ENCODE data around the gene PLXND1.

PLXND1 gene

DNA sequence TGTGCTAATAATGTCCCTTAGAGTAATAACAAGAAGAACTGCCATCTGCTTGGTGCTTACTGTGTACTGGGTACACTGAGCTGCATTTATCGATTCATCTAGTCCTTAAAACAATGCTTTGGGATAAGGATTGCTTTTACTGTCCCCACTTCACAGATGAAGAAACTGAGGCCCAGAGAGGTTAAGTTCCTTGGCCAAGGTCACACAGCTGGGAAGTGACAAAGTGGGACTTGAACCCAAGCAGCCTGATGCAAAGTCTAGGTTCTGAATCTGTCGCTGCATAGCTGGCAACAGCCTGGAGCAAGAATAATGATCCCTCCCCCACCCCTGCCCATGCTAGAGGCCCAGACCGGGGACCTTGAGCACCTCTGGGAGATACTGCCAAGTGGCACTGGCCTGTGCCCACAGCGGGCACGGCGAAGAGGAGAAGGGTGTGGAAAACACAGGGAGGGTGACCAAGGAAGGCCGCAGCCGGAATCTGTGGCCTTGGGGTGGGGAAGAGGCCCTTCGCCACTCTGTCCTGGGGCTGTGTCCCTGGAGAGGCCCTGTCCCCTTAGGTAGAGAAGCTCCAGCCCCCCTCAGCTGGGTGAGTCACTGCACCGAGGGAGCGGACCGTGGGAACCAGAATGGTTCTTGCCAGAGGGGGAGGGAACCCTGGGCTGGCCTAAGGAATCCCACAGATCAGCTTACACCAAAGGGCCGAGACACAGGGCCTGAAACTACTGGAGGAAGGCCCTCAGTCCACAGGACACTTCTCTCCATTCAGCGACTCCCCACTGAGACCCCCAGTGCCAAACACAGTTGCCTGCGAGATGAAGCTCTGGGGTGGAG is 3.5 kb downstream of the PLXND1 start:
- DNase-seq (ENCODE audit: low spot score) (peak; percentile 63), FAIRE-seq (peak; percentile 65)

DNA sequence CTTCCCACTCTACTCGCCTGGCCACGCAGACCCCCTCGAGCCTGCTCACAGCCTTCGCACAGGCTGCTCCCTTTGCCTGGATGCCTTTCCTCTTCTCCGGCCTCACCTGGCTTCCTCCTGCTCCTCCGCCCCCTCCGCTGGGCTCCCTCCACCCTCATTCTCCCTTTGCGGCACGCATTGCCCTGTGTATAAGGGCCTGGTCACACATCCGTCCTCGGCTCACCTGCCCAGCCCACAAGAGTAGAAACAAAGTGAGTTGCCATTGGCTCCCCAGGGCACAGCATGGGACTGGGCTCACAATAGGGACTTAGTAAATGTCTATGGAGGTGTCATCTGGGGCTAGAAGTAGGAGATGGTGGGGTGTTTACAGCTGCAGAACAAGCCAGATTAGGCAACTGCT is 4.2 kb downstream of the PLXND1 start:
- DNase-seq (ENCODE audit: low spot score) (no peak), FAIRE-seq (no peak)

DNA sequence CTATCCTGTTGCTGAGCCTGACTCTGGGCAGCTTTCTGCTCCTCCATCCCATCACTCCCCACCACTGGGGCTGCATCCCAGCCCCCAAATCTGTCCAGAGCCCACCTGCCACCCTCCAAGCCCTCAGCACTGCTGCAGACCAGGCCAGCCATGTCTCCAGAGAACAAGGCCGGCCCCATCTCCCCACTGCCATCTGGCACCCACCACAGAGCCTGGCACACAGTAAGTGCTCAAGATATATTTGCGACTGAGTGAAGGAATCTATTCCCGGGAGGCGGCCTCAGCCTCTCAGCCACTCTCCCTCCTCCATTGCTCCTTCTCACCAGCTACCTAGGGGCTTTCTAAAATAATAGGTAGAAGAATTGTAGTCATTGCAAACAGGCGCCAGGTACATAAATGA is 4.8 kb downstream of the PLXND1 start:
- DNase-seq (ENCODE audit: low spot score) (no peak), FAIRE-seq (no peak)

DNA sequence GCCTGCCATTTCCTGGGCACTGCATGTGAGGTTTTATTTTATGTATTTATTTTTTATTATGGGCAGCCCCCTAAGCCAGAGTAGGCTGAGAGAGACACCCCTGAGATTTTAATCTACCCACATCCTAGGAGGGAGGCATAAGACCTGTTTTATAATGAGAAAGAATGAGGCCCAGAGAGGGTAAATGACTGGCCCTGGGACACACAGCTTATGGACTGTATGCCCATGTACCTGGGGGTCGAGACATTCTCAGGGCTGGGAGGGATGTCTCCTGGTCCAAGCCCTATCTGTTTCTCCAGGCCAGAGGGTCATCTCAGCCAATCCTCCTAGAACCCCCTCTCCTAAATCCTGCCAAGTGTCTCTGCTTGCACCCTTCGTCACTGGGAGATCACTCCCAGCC is 6.1 kb downstream of the PLXND1 start:
- FAIRE-seq (no peak), DNase-seq (ENCODE audit: low spot score) (no peak)

DNA sequence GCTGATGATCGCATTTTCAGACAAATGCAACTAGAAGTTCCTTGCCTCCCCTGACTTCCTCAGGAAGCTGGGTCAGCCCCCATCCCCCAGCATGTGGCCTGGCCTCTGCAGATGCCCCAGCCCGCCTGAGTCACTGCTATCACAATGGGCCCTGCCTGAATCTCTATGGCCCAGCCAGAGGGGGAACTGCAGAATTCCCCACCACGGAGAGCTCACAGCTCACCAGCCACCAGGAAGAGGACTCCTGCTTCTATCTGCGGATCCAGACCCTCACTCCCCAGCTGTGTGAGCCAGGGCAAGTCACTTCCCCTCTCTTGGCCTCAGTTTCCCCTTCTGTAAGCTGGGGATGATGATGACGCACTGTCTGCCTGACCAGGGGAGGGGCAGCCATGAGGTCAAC is 6.9 kb downstream of the PLXND1 start:
- FAIRE-seq (no peak), DNase-seq (ENCODE audit: low spot score) (peak; percentile 49)

DNA sequence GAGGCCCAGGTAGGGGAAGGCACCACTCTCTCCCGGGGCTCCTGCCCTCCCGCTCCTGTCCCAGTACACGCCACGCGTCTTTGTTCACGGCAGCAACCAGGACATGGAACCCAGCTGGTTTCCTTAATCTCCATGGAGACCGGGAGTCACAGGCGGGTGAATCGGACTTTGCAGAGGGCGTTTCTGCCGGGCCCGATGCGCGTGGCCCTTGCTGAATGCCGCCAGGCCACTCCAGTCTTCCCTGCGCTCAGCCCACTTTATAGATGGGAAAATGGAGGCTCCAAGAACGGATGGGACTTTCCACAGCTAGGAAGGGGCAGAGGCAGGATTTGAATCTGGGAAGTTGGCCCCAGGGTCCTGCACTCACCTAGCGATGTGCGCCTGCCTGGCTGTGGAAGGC is 7.4 kb downstream of the PLXND1 start:
- DNase-seq (ENCODE audit: low spot score) = no peak
- FAIRE-seq = no peak

DNA sequence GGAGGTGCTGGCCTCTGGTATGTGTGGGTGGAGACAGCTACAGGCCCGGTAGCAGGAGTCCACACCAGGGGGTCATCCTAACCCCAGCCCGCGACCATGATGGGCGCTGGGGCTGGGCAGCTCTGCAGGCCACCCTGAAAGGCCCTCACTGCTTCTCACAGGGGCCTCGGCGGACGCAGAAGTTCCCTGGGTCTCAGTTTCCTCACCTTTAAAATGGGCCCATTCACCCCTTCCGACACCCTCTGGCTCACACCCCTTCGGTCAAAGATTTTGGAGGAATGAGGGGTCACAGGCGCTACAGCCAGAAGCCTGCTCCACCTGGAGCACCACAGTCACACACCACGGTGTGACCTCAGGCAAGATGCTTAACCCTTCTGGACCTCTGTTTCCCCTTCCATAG is 8.0 kb downstream of the PLXND1 start:
- DNase-seq (ENCODE audit: low spot score) = no peak
- no peak for FAIRE-seq

DNA sequence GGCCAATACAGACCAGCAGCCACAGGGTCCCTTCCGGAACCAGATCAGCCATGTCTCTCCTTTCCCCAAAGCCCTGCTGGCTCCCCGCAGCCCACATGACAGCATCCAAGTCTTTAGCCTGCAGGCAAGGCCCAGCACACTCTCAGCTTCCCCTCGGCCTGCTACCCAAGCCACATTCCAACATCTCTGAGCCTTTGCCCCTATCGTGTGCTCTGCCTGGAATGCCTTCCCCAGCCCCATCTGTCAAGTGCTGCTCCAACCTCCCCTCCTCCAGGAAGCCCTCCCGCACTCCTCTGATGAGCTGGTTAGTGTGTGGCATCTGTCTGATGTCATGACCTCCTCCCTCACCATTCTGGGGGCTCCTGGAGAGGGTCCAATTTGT is 8.5 kb downstream of the PLXND1 start:
- no peak for DNase-seq (ENCODE audit: low spot score)
- no peak for FAIRE-seq

DNA sequence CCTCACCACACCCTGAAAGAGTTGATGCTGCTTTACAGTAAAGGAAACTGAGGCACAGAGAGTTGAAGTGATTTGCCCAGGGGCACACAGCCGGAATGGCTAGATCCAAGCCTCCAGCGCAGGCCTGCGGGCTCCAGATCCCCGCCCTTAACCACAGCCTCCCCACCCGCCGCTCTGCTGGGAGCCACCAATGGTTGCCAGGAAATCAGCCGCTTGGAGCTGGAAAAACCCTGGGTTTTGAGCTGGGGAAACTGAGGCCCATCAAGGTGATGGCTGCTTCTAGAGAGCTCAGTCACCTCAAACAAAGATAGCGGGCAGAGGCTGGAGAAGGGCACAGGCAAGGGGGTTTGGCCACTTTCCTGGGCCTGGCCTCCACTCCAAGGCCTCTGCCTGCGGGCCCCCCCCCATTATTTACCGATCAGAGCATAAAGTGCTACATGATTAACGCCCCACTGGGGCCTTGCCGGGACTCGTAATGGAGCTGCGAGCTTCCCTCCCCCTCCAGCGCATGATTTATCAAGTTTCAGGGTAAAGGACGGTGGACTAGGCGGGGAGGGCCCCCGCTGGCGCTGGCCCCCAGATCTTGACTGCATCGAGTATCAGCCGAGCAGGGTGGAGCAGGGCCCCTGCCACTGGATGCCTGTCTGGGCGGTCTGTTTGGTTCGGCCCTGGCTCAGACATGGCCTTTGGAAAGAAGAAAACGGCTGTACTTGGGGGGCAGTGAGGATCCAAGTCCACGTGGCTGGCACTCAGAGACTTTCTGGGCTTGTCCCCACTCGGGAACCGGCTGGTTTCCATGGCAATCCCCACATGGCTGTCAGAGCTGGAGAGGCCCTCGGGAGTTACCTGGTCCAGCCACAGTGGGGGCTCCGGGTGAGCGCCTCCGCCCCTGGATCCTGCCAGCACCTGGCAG is 9.1 kb downstream of the PLXND1 start:
- DNase-seq (ENCODE audit: low spot score) = no peak
- FAIRE-seq = no peak

DNA sequence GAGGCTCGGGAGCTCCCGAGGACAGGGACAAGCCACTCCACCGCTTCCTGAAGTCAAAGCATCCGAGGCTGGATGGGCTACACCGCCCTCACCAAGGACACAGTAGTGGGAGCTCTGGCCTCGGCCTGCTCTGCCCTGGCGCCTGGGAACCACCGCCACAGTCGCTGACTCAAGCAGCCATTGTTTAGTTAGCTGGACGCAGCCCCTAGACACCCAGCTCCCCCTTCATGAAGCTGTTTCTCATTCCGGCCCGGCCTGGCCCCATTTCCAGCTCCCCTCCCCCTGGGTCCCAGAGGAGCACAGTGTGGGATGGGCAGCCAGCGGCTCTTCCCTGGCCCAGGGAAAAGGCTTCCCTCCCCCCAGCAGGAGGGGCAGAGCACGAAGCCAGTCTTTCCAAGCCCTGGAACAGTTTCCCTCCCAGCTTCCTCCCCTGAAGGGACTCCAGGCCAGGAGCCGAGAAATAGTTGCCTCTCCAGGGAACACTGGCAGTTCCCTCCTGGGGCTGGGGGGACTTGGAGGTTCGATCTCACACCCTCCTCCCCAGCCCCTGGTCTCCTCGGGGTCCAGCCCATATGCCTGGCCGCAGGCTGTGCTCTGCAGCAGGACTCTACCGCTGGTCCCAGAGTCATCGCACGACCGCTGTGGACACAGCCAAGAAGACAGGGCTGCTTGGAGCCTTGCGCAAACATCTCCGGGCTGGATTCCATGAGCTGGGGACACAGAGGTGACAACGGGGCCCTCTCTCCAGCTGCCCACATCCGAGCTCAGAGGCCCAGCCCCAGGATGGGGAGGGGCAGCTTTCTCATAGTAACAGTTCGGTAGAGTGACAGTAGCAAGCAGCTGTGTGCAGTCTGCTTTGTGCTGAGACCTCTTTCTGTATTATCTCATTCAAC is 10.0 kb downstream of the PLXND1 start:
- FAIRE-seq (no peak), DNase-seq (ENCODE audit: low spot score) (no peak)

DNA sequence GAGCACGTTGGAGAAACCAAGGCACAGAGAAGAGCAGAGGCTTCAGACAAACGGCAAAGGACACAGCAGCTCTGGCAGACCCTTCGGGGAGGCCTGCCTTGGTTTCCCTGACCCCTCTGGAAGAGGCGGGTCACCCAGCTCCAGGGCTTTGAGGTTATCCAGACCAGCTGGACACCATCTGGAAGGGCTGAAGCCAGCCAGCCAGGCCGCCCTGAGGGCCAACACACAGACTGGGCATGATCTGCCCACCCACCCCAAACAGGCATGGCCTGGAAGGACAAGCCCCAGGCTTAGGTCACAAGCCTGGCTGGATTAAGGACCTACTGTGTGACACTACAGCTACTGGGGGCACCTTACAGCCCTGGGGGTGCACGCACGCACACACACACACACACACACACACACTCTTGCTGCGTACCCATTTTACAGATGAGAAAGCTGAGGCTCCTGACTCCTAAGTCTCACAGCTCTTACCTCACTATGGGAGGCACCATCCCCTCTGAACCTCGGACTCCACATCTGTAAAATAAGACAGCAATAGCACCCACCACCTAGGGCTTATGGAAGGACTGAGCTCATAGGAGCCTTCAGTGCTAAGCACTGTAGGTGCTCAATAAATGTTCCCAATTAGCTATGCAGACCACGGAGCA is 10.8 kb downstream of the PLXND1 start:
- FAIRE-seq (no peak), DNase-seq (ENCODE audit: low spot score) (no peak)

DNA sequence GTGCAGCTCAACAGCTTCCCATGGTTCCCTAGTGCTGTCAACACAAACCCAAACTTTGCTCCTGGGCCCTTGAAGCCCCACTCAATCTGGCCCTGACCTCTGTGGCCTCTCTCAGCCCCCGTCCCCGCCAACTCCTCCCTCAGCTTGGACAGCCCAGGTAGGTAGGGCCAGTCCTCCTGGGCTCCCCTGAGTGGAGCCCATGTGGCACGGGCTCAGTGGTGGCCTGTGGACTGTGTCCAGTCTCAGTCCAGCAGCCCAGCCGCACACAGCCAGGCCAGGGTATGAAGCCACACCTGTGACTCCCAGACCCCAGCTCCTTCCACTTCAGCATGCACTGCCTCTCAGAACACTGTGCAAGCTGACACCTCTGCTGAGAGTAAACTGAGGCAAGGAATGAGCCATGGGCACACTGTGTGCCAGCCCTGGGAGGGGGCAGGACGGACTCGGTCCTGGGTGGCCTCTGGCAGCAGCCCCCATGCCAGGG is 11.5 kb downstream of the PLXND1 start:
- no peak for DNase-seq (ENCODE audit: low spot score)
- FAIRE-seq = no peak

DNA sequence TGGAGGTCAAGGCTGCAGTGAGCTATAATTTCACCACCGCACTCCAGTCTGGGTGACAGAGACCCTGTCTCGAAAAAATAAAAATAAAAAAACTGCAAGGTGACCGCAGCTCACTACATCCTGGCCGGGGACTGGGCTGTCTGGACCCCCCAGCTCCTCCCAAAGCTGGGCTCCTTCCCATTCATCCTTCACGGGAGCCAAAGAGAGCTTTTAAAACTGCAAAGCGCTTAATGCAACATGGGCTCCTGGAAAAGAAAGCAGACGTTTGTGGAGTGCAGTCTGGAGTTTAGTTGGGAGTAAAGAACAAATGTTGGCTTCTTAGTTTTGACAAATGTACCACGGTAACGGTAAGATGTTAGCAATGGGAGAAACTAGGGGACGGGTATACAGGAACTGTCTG is 12.1 kb downstream of the PLXND1 start:
- no peak for FAIRE-seq
- DNase-seq (ENCODE audit: low spot score) = no peak

DNA sequence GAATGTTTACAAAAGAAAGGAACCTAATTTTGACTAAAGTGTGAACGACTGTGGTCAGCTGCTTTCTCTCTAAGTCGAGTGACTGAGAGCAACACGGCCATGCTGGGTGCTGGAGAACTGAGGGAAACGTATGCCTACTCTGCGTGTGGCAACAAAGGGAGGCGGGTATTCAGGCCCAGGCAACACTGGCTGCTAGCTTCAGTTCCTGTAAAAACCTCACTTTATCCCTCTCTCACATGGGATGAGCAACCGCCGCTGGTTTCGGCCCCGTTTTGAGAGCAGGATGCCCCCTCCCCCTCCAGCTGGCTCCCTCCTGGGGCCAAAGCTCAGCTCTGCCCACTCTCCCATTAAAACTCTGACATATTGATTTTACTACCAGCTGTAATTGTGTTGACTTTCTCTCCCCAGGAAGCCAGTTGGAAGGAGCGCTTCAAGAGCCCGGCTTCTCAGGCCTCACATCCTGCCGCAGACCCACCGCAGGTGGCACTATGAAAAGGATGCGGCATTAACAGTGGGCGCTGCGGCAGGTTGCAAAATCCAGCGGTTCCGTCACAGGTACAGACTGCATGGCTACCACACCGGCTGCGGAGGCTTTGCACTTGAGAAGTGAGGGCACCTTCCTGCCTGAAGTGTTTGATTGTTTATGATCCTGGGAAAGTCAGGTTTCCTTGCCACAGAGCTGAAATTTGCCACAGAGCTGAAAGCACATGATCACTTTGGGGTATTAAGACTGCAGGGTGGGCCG is 12.7 kb downstream of the PLXND1 start:
- FAIRE-seq = no peak
- DNase-seq (ENCODE audit: low spot score) = no peak

DNA sequence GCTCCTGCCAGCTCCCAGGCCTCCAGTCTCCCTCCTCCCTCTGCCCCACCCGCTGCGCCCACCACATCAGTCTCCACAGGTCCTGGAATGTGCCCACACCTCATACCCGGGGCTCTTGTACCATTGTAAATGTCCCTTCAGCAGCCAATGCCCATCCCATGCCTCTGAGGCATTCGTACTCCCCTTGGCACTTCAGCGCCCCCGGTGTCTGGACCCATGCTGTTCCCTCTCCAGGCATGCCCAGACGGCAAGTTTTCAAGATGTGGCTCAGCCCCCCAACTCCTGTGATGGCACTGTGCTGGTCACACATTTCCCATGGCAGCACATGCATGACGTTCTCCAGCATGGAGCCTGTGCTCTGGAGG is 13.3 kb downstream of the PLXND1 start:
- DNase-seq (ENCODE audit: low spot score) = no peak

DNA sequence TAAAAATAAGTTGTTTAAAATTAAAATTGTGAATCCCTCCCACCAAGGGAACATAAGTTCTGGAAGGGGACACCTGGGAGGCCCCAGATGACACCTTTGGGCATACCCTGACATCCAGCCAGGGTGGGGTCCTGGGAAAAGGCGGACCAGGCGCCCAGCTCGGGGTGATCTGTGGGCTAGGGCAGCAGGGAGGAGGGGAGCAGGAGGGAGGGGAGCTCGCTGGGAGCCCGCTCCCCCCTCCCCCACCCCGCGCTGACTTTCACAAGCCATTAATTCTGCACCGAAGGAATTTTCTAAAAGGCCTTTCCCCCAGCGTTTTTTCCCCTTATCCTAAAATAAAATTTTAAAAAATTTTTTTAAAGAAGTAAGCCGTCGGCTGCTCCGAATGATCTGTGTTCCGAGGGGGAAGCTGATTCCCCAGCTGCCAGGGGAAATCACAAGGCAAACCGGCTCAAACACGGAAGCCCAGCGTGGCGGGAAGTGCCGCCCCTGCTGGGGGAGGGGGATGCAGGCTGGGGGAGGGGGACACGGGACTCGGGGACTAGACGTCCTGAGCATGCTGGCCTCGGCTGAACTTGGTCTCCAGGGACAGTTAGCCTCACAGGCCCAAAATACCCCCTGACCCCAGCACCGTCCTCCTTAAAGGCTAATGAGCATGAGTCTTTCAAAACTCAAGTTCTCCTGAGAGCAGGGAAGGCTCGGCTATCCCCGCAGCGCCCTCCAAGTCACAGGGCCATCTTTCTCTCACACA is 13.9 kb downstream of the PLXND1 start:
- DNase-seq (ENCODE audit: low spot score) = no peak
- no peak for FAIRE-seq

More for the DNA sequence above, 13.3 kb downstream of the PLXND1 start:
- FAIRE-seq = no peak

DNA sequence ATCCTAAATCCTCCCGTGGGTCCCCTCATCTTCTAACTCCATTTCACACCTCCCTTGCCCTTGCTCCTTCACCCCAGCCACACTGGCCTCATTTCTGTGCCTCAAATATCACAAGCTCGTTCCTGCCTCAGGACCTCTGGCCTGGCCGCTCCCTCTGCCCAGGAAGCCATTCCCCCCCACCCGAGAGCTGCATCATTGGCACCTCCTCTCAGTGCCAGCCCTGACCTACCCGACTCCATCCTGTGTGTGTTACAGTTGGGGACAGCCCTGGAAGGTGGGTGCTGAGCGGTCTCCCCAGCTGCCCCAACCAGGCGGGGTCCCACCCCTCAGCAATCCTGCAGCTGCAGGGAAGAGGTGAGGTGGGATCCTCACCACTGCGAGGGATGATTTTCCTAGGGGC is 14.5 kb downstream of the PLXND1 start:
- FAIRE-seq (no peak), DNase-seq (ENCODE audit: low spot score) (no peak)

DNA sequence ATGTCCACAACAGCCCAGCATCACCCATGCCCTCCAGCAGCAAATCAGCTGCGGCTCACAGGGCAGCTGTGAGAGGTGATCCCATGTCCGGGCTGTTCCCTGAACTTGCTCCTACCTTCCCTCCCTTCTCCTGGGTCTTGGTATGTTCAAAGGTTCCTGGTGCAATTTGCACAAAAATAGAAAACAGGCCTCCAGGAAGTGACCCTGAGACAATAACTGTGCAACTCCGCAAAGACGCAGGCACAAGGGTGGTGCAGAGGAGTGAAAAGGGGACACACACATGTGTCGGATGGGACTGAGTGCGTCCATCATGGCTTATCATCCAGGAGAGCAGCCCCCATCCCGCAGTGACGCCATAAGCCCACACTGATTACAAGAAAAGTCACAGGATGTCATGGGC is 16.3 kb downstream of the PLXND1 start:
- FAIRE-seq (no peak), DNase-seq (ENCODE audit: low spot score) (no peak)

DNA sequence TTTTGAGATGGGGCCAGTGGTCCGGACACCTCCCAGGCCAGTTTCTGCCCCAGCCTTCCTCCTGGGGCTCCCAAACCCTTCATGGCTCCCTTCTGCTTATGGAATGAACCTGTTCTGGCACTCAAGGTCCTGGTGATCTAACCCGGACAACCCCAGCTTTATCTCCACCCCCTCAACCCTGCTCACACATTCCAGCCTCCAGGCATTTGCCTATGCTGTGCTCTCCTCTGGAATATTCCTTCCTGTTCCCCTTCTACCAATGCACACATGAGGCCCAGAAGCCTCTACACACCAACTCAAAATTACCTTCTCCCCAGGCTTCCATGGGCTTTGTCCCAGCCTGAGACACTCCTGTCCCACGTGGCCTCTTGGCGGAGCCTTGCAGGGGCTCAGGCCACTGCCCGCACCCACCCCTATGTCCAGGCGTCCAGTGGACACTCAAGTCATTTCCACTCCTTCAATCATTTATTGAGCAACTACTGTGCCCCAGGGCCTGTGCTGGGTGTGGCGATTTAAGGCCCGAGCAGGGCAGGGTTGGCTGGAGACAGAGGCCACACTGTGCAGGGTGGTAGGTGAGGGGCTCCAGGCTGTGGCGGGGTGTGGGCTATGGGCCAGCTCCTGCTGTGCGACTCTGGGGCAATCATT is 18.8 kb downstream of the PLXND1 start:
- DNase-seq (ENCODE audit: low spot score) (no peak), FAIRE-seq (no peak)
